ENCODE results near the gene KIRREL3. TPM values are rescaled to one million over a fixed set of nuclear protein-coding genes. Genes with fewer than 3 reads are reported as not detected.

The KIRREL3 gene
- total and polyA plus RNA-seq, 2 of the 4 experiments (the other 2 are of a cell fraction), result 10.9 to 15.9 TPM

DNA sequence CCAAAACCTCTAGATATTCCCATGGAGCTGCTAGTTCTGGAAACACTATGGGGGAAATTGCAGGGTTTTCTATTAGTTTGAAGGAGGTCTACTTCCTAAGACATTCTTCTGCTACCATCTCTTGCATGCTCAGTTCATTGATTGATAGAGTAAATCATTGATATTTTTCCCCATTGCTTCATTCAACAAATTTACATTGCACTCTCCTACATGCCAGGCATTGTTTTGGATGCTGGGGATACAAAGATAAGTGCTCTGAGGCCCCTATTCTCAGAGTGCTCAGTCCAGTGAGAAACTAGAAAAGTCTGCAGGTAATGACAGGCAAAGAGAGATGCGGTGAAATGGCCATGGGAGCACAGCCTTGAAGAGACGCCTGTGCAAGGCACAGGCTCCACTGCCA, 313.1 kb downstream of the KIRREL3 start:
- Histone ChIP-seq H2BK20ac (ENCODE audit: low read depth, low read length) (no peak overlapping the region), H3K4me3 (ENCODE audit: insufficient read depth, low read depth, low read length) (no peak overlapping the region), H4K91ac (ENCODE audit: insufficient read depth, low read depth, low read length) (no peak overlapping the region), H2BK15ac (ENCODE audit: low read depth, low read length) (no peak overlapping the region), H4K20me1 (ENCODE audit: insufficient read depth, low read length) (no peaks in the 10 kb centered on the region), H3K27me3 (ENCODE audit: control insufficient read depth, insufficient read depth, low read length) (no peaks in the 10 kb centered on the region), H2BK120ac (ENCODE audit: low read depth, low read length) (no peak overlapping the region), H2BK5ac (ENCODE audit: low read depth, low read length, poor library complexity, severe bottlenecking) (no peak overlapping the region), H3K4me2 (ENCODE audit: low read depth, low read length) (no peak overlapping the region), H3K4ac (ENCODE audit: low read depth, low read length) (no peak overlapping the region), H3K4me1 (ENCODE audit: control insufficient read depth, insufficient read depth, low read length) (no peaks in the 10 kb centered on the region), H3K18ac (ENCODE audit: low read depth, low read length) (no peak overlapping the region), H3K56ac (ENCODE audit: extremely low read depth, insufficient read depth, low read length) (no peak overlapping the region), H2AK9ac (replicated peaks; ENCODE audit: low read depth, low read length, poor library complexity) (no peak overlapping the region), H2AFZ (replicated peaks; ENCODE audit: low read length, poor library complexity) (no peak overlapping the region), H2AK5ac (ENCODE audit: low read depth, low read length) (no peak overlapping the region), H3K9me1 (ENCODE audit: insufficient read depth, low read length) (peaks cover 4% of the 10 kb centered on the region; the same call in 1 of the 2 replicates), H4K8ac (ENCODE audit: low read depth in 2 of 2, low read length in 2 of 2) (no peak overlapping the region), H3K79me1 (ENCODE audit: low read depth in 1 of 2, low read length in 2 of 2) (peaks cover 0 to 4% of the 10 kb centered on the region in 2 experiments; a peak in 2 of 4 replicates), H4K5ac (ENCODE audit: low read depth, low read length) (no peak overlapping the region), H3K14ac (replicated peaks; ENCODE audit: low read depth, low read length) (no peak overlapping the region), H3K36me3 (ENCODE audit: control insufficient read depth, insufficient read depth, low read length) (no peaks in the 10 kb centered on the region), H3K9me3 (ENCODE audit: control insufficient read depth, insufficient read depth, low read length) (no peaks in the 10 kb centered on the region), H3K23ac (ENCODE audit: low read depth, low read length) (no peak overlapping the region), H3K9ac (ENCODE audit: low read depth, low read length) (no peak overlapping the region), H3K27ac (ENCODE audit: insufficient read depth, low read length) (no peak overlapping the region)
- dilution Hi-C loops (cut with HindIII; ENCODE audit: low sequenced_read_pairs, unreplicated experiment) (no loop called here), in situ Hi-C loops (cut with MboI; ENCODE audit: low sequenced_read_pairs) (no loop called here), intact Hi-C loops (cut with micrococcal nuclease) (no loop called here)
- WGBS, 2 experiments (ENCODE audit: extremely low coverage in 2 of 2, insufficient read length in 1 of 2), result no CpG with 5 or more reads among the region's 2 CpGs
- no TSS peak for BruUV-seq (replicated peaks)
- no peak for TF ChIP-seq NFE2L2 (IDR thresholded peaks at IDR 0.05; ENCODE audit: low read depth, low read length)
- no peak for TF ChIP-seq FOS (IDR thresholded peaks at IDR 0.05; ENCODE audit: low read depth, low read length)
- TF ChIP-seq RAD21 (IDR thresholded peaks at IDR 0.05; ENCODE audit: low read length), result no peak
- TF ChIP-seq RCOR1 (IDR thresholded peaks at IDR 0.05; ENCODE audit: insufficient replicate concordance, low read length), result no peak
- TF ChIP-seq CEBPB (IDR thresholded peaks at IDR 0.05; ENCODE audit: low read depth, low read length), result no peak
- TF ChIP-seq, protein P1, sequence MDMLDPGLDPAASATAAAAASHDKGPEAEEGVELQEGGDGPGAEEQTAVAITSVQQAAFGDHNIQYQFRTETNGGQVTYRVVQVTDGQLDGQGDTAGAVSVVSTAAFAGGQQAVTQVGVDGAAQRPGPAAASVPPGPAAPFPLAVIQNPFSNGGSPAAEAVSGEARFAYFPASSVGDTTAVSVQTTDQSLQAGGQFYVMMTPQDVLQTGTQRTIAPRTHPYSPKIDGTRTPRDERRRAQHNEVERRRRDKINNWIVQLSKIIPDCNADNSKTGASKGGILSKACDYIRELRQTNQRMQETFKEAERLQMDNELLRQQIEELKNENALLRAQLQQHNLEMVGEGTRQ (IDR thresholded peaks at IDR 0.05; ENCODE audit: low read depth, low read length), result no peak
- TF ChIP-seq MAFK (IDR thresholded peaks at IDR 0.05; ENCODE audit: low read depth, low read length), result no peak
- TF ChIP-seq MAZ (IDR thresholded peaks at IDR 0.05; ENCODE audit: borderline replicate concordance, low read depth, low read length), result no peak
- no peak for TF ChIP-seq BHLHE40 (IDR thresholded peaks at IDR 0.05; ENCODE audit: low read depth, low read length)
- TF ChIP-seq SMC3 (IDR thresholded peaks at IDR 0.05; ENCODE audit: low read depth, low read length), result no peak
- TF ChIP-seq RFX5 (IDR thresholded peaks at IDR 0.05; ENCODE audit: low read depth, low read length), result no peak
- TF ChIP-seq, protein P2, sequence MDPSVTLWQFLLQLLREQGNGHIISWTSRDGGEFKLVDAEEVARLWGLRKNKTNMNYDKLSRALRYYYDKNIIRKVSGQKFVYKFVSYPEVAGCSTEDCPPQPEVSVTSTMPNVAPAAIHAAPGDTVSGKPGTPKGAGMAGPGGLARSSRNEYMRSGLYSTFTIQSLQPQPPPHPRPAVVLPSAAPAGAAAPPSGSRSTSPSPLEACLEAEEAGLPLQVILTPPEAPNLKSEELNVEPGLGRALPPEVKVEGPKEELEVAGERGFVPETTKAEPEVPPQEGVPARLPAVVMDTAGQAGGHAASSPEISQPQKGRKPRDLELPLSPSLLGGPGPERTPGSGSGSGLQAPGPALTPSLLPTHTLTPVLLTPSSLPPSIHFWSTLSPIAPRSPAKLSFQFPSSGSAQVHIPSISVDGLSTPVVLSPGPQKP (IDR thresholded peaks at IDR 0.05; ENCODE audit: borderline replicate concordance, low read depth, low read length), result no peak
- TF ChIP-seq MXI1 (IDR thresholded peaks at IDR 0.05; ENCODE audit: borderline replicate concordance, low read depth, low read length), result no peak
- TF ChIP-seq CTCF (conservative IDR thresholded peaks at IDR 0.05; ENCODE audit: low read depth, low read length), result no peak
- no peak for DNase-seq
- ATAC-seq (ENCODE audit: low read depth), result no peak
- ChIA-PET CTCF (interaction anchor here (0.6 kb wide), 1 partner anchor 599 kb away, joined by 6 read pairs; no protein-coding TSS in a partner anchor), POLR2A (ENCODE audit: unreplicated experiment) (no interaction called here)

Data from IMR-90 (cell line).